Trophoblast cell (in vitro differentiated cells and primary cell): Measurements from ENCODE around the gene MMP10.

Experiments
- DNase-seq, 2 donors: peaks; one replicate each; pipeline ENCODE4 v3.0.0-alpha.2; 2016
- H2AFZ ChIP-seq: 2 replicates; pipeline ENCODE4 v1.6.1; 2013; ENCODE audit warnings: low read length, moderate library complexity, mild to moderate bottlenecking; ENCODE audit not compliant: insufficient read depth, poor library complexity
- H2AK5ac ChIP-seq: 2 replicates; pipeline ENCODE4 v1.6.1; 2013; ENCODE audit warnings: mild to moderate bottlenecking, low read length
- H2BK120ac ChIP-seq: 2 replicates; pipeline ENCODE4 v1.6.1; 2013; ENCODE audit warnings: low read length, mild to moderate bottlenecking, moderate library complexity; ENCODE audit not compliant: insufficient read depth, poor library complexity
- H2BK12ac ChIP-seq: 2 replicates; pipeline ENCODE4 v1.6.1; 2013; ENCODE audit warnings: mild to moderate bottlenecking, low read length, moderate library complexity
- H2BK5ac ChIP-seq: 2 replicates; pipeline ENCODE4 v1.6.1; 2013; ENCODE audit warnings: low read length, low read depth, moderate library complexity, mild to moderate bottlenecking; ENCODE audit not compliant: poor library complexity
- H3K14ac ChIP-seq: 2 replicates; pipeline ENCODE4 v1.6.1; 2013; ENCODE audit warnings: mild to moderate bottlenecking, low read length
- H3K18ac ChIP-seq: 2 replicates; pipeline ENCODE4 v1.6.1; 2013; ENCODE audit warnings: mild to moderate bottlenecking, low read length
- H3K23ac ChIP-seq: 2 replicates; pipeline ENCODE4 v1.6.1; 2013; ENCODE audit warnings: low read length
- H3K27ac ChIP-seq: 2 replicates; pipeline ENCODE4 v1.5.1; 2013; ENCODE audit warnings: low read depth, mild to moderate bottlenecking, inconsistent platforms, low read length, moderate library complexity
- H3K27me3 ChIP-seq: 2 replicates; pipeline ENCODE4 v1.6.1; 2013; ENCODE audit warnings: inconsistent platforms, mild to moderate bottlenecking, low read length, moderate library complexity; ENCODE audit not compliant: insufficient read depth
- H3K36me3 ChIP-seq, 2 experiments: 1 replicate in 1 of 2; 2 replicates in 1 of 2; pipeline ENCODE4 v1.6.1; 2013; ENCODE audit warnings: low read length in 2 of 2, mild to moderate bottlenecking in 2 of 2, moderate library complexity in 1 of 2; ENCODE audit not compliant: insufficient read depth in 2 of 2, control insufficient read depth in 1 of 2
- H3K4ac ChIP-seq: 2 replicates; pipeline ENCODE4 v1.6.1; 2013; ENCODE audit warnings: low read depth, mild to moderate bottlenecking, low read length, moderate library complexity
- H3K4me1 ChIP-seq, 2 experiments: 1 replicate in 1 of 2; 2 replicates in 1 of 2; pipeline ENCODE4 v1.6.1; 2013; ENCODE audit warnings: low read length in 2 of 2, mild to moderate bottlenecking in 2 of 2, moderate library complexity in 1 of 2; ENCODE audit not compliant: insufficient read depth in 2 of 2, control insufficient read depth in 1 of 2
- H3K4me2 ChIP-seq: 2 replicates; pipeline ENCODE4 v1.6.1; 2013; ENCODE audit warnings: inconsistent platforms, mild to moderate bottlenecking, low read length, moderate library complexity
- H3K4me3 ChIP-seq: 2 replicates; pipeline ENCODE4 v1.5.1; 2013; ENCODE audit warnings: mild to moderate bottlenecking, low read depth, low read length, inconsistent platforms
- H3K79me1 ChIP-seq: one replicate; pipeline ENCODE4 v1.6.1; 2013; ENCODE audit warnings: low read length
- H3K79me2 ChIP-seq: 2 replicates; pipeline ENCODE4 v1.6.1; 2013; ENCODE audit warnings: low read length, mild to moderate bottlenecking; ENCODE audit not compliant: control insufficient read depth, insufficient read depth, poor library complexity
- H3K9ac ChIP-seq: 2 replicates; pipeline ENCODE4 v1.6.1; 2013; ENCODE audit warnings: mild to moderate bottlenecking, low read length
- H3K9me3 ChIP-seq: 2 replicates; pipeline ENCODE4 v1.6.1; 2013; ENCODE audit warnings: low read depth, mild to moderate bottlenecking, control low read depth, inconsistent platforms, low read length; ENCODE audit not compliant: insufficient read depth
- H4K12ac ChIP-seq: 2 replicates; pipeline ENCODE4 v1.6.1; 2013; ENCODE audit warnings: low read depth, mild to moderate bottlenecking, low read length, moderate library complexity
- H4K8ac ChIP-seq: 2 replicates; pipeline ENCODE4 v1.6.1; 2013; ENCODE audit warnings: low read depth, mild to moderate bottlenecking, low read length, moderate library complexity
- H4K91ac ChIP-seq: one replicate; pipeline ENCODE4 v1.6.1; 2013; ENCODE audit warnings: low read depth, mild to moderate bottlenecking, low read length, moderate library complexity
- WGBS: extraction: QIAGEN DNeasy Blood & Tissue Kit; methylation state at CpG from one replicate; pipeline ENCODE4 v1.1.7; 2013; ENCODE audit warnings: missing lambda C conversion rate; ENCODE audit not compliant: insufficient read length, insufficient coverage; ENCODE audit errors: extremely low coverage; 5-methylcytosine and 5-hydroxymethylcytosine counted together

The MMP10 gene

DNA sequence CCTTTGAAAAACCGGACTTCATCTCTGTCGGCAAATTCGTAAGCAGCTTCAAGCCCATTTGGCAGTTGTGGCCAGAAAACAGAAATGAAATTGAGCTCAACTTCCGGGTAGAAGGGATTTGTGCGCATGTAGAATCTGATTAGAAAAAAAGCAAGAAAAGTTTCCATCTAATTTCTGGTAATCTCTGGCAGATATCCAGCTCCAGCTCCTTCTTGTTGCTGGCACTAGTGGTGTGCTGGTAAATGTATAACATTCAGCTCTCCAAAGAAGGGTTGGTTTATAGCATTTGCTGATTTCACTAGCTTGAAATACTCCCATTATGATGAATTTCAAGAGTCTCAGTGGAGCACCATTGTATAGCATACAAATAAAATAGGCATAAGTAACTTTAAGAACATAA, 12.2 kb upstream of the MMP10 start:
- Histone ChIP-seq H3K4ac (no peak overlapping the region), H3K18ac (no peak overlapping the region), H3K9me3 (no peaks in the 10 kb centered on the region), H3K14ac (no peak overlapping the region), H3K4me1 (no peaks in the 10 kb centered on the region), H2BK12ac (no peak overlapping the region), H3K27ac (no peak overlapping the region), H3K36me3 (no peaks in the 10 kb centered on the region), H3K4me2 (no peak overlapping the region), H4K91ac (no peak overlapping the region), H2AK5ac (no peak overlapping the region), H3K79me2 (no peaks in the 10 kb centered on the region), H2BK120ac (no peak overlapping the region), H3K4me3 (no peak overlapping the region), H3K9ac (no peak overlapping the region), H3K23ac (no peak overlapping the region), H3K27me3 (no peaks in the 10 kb centered on the region), H2AFZ (no peak overlapping the region), H2BK5ac (no peak overlapping the region), H4K12ac (no peak overlapping the region), H4K8ac (no peak overlapping the region), H3K79me1 (no peaks in the 10 kb centered on the region)
- no CpG with 5 or more reads among the region's 5 CpGs for WGBS
- DNase-seq: no peak

DNA sequence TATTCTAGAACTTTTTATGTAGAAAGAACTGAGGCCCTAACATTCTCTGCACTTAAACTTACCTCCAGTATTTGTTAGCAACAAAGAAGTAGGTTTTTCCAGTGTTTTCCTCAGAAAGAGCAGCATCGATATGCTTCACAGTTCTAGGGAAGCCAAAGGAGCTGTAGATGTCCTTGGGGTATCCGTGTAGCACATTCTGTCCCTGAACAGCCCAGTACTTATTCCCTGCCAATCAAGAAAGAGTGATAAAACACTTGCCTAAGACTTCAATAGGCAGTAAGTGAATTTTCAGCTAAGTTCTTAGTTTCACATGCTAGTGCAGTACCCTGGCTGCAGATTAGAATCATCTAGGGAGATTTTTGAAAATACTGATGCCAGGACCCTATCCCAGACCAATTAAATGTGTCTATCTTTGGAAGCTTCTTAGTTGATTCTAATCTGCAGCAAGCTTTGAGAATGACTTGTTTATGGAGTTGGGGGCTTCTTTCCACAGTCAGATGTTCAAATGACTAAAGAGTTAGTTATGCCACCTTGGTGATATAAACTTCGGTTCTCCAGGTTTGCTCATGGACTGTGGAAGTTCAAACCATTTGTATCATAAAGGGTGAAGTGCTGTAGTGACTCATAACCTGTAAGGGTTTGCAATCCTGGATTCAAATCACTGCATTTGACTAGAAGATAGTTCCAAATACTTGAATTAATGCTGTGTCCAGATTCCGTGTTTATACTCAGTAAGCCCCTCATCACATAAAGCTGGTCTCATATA, 11.0 kb upstream of the MMP10 start:
- Histone ChIP-seq H3K27ac (no peak overlapping the region), H4K91ac (no peak overlapping the region), H3K36me3 (no peaks in the 10 kb centered on the region), H2BK12ac (no peak overlapping the region), H4K8ac (no peak overlapping the region), H3K14ac (no peak overlapping the region), H3K9me3 (no peaks in the 10 kb centered on the region), H3K9ac (no peak overlapping the region), H3K79me1 (no peaks in the 10 kb centered on the region), H3K4me3 (no peak overlapping the region), H3K18ac (no peak overlapping the region), H2BK120ac (no peak overlapping the region), H3K23ac (no peak overlapping the region), H2AK5ac (no peak overlapping the region), H3K4ac (no peak overlapping the region), H4K12ac (no peak overlapping the region), H2AFZ (no peak overlapping the region), H3K27me3 (no peaks in the 10 kb centered on the region), H2BK5ac (no peak overlapping the region), H3K4me2 (no peak overlapping the region), H3K4me1 (no peaks in the 10 kb centered on the region), H3K79me2 (no peaks in the 10 kb centered on the region)
- no peak for DNase-seq
- no CpG with 5 or more reads among the region's 4 CpGs for WGBS

DNA sequence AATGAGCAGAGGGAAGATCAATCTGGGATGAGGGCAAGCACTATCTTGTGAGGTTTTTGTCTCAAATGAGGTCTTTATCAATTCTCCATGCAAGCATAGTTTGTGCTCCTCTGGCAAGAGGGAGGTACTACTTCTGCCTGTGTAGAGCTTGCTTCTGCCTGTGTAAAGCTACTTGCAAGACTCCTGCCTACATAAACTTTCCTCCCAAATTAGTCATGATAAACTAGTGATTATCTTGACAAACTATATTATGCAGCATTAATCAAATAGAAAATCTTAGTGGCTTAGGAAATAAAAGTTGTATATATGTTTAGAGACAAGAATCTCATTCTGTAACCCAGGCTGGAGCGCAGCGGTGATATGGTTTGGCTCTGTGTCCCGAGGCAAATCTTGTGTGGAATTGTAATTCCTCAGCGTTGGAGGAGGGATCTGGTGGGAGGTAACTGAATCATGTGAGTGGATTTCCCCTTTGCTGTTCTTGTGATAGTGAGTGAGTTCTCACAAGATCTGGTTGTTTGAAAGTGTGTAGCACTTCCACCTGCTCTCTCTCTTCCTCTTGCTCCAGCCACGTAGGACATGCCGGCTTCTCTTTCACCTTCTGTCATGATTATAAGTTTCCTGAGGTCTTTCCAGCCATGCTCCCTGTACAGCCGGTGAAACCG, 8.0 kb upstream of the MMP10 start:
- Histone ChIP-seq H2AK5ac (no peak overlapping the region), H3K27ac (no peak overlapping the region), H4K12ac (no peak overlapping the region), H3K18ac (no peak overlapping the region), H3K4me3 (no peak overlapping the region), H2BK5ac (no peak overlapping the region), H3K9me3 (no peaks in the 10 kb centered on the region), H3K14ac (no peak overlapping the region), H3K36me3 (no peaks in the 10 kb centered on the region), H4K91ac (no peak overlapping the region), H3K4me1 (peaks cover 0 to 1% of the 10 kb centered on the region in 2 experiments), H2AFZ (no peak overlapping the region), H4K8ac (no peak overlapping the region), H3K27me3 (no peaks in the 10 kb centered on the region), H3K79me2 (no peaks in the 10 kb centered on the region), H2BK12ac (no peak overlapping the region), H3K4ac (no peak overlapping the region), H2BK120ac (no peak overlapping the region), H3K9ac (no peak overlapping the region), H3K79me1 (no peaks in the 10 kb centered on the region), H3K23ac (no peak overlapping the region), H3K4me2 (no peak overlapping the region)
- WGBS: no CpG with 5 or more reads among the region's 8 CpGs
- DNase-seq: no peak

DNA sequence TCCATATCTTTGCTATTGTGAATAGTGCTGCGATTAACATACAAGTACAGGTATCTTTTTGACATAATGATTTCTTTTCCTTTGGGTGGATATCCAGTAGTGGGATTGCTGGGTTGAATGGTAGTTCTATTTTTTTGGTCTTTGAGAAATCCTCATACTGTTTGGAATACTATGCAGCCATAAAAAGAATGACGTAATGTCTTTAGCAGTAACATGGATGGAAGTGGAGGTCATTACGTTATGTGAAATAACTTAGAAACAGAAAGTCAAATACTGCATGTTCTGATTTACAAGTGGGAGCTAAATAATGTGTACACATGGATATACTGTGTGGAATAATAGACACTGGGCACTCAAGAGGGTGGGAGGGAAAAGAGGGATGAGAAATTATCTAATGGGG, 4.0 kb upstream of the MMP10 start:
- no peak overlapping the region for H3K9ac ChIP-seq
- no peak overlapping the region for H4K8ac ChIP-seq

More for the DNA sequence above, 4.0 kb upstream of the MMP10 start:
- Histone ChIP-seq H2AK5ac (no peak overlapping the region), H3K14ac (no peak overlapping the region), H3K4me1 (peaks cover 0 to 3% of the 10 kb centered on the region in 2 experiments), H3K79me1 (no peaks in the 10 kb centered on the region), H3K36me3 (no peaks in the 10 kb centered on the region), H3K27ac (no peak overlapping the region), H3K27me3 (no peaks in the 10 kb centered on the region), H3K4me3 (no peak overlapping the region), H2BK5ac (no peak overlapping the region), H4K91ac (no peak overlapping the region), H3K23ac (no peak overlapping the region), H2BK120ac (no peak overlapping the region), H2AFZ (no peak overlapping the region), H3K9me3 (no peaks in the 10 kb centered on the region), H3K79me2 (no peaks in the 10 kb centered on the region), H3K4ac (no peak overlapping the region), H3K18ac (no peak overlapping the region), H4K12ac (no peak overlapping the region), H2BK12ac (no peak overlapping the region), H3K4me2 (no peak overlapping the region)
- no peak for DNase-seq
- WGBS: no CpG with 5 or more reads among the region's 3 CpGs
